Astrocyte (in vitro differentiated cells and primary cell): ENCODE results near the gene MYO3B. TPM values are rescaled to one million over a fixed set of nuclear protein-coding genes. Genes with fewer than 3 reads are reported as not detected.

Source experiments
- DNase-seq: peaks from one replicate; pipeline ENCODE4 v3.0.0-alpha.2; 2010; ENCODE audit warnings: low read depth
- FAIRE-seq: peaks from 2 replicates; lab custom pipeline; 2011; peaks lifted over from hg19 to GRCh38; lab: Jason Lieb, UNC
- H2AFZ ChIP-seq: 2 replicates; pipeline ENCODE4 v1.6.0; 2012; ENCODE audit warnings: low read depth, low read length, inconsistent platforms
- H3K27ac ChIP-seq: 2 replicates; pipeline ENCODE4 v1.5.1; 2011; ENCODE audit warnings: low read depth, low read length, inconsistent platforms
- H3K27me3 ChIP-seq: 2 replicates; pipeline ENCODE4 v1.6.0; 2011; ENCODE audit warnings: low read length, inconsistent platforms; ENCODE audit not compliant: insufficient read depth
- H3K36me3 ChIP-seq: 2 replicates; pipeline ENCODE4 v1.5.1; 2011; ENCODE audit warnings: low read length, inconsistent platforms; ENCODE audit not compliant: insufficient read depth
- H3K4me1 ChIP-seq: 2 replicates; pipeline ENCODE4 v1.5.1; 2011; ENCODE audit warnings: low read length, inconsistent platforms; ENCODE audit not compliant: insufficient read depth
- H3K4me2 ChIP-seq: 2 replicates; pipeline ENCODE4 v1.6.0; 2012; ENCODE audit warnings: low read length, inconsistent platforms
- H3K4me3 ChIP-seq: 2 replicates; pipeline ENCODE4 v1.5.1; 2011; ENCODE audit warnings: low read depth, mild to moderate bottlenecking, low read length, inconsistent platforms; ENCODE audit not compliant: insufficient read depth
- H3K79me2 ChIP-seq: 2 replicates; pipeline ENCODE4 v1.6.0; 2012; ENCODE audit warnings: mild to moderate bottlenecking, low read length, inconsistent platforms; ENCODE audit not compliant: insufficient read depth
- H3K9ac ChIP-seq: 2 replicates; pipeline ENCODE4 v1.6.0; 2012; ENCODE audit warnings: mild to moderate bottlenecking, low read length, inconsistent platforms
- H3K9me3 ChIP-seq: 2 replicates; pipeline ENCODE4 v1.5.1; 2012; ENCODE audit warnings: low read depth, mild to moderate bottlenecking, low read length, inconsistent platforms; ENCODE audit not compliant: insufficient read depth
- H4K20me1 ChIP-seq: 2 replicates; pipeline ENCODE4 v1.6.0; 2012; ENCODE audit warnings: low read length, inconsistent platforms; ENCODE audit not compliant: insufficient read depth
- H3K27ac Mint-ChIP-seq: one replicate; pipeline ENCODE4 v1.8.0; 2021; ENCODE audit warnings: mild to moderate bottlenecking, mixed read lengths; ENCODE audit not compliant: unreplicated experiment
- H3K27me3 Mint-ChIP-seq: one replicate; pipeline ENCODE4 v1.8.0; 2021; ENCODE audit warnings: low read depth, mixed read lengths; ENCODE audit not compliant: unreplicated experiment
- H3K36me3 Mint-ChIP-seq: one replicate; pipeline ENCODE4 v1.8.0; 2021; ENCODE audit warnings: low read depth, mixed read lengths; ENCODE audit not compliant: unreplicated experiment
- H3K4me1 Mint-ChIP-seq: one replicate; pipeline ENCODE4 v1.8.0; 2021; ENCODE audit warnings: low read depth, mixed read lengths; ENCODE audit not compliant: unreplicated experiment
- H3K4me3 Mint-ChIP-seq: one replicate; pipeline ENCODE4 v1.8.0; 2021; ENCODE audit warnings: mild to moderate bottlenecking, moderate library complexity, mixed read lengths; ENCODE audit not compliant: unreplicated experiment
- H3K9me3 Mint-ChIP-seq: one replicate; pipeline ENCODE4 v1.8.0; 2021; ENCODE audit warnings: mild to moderate bottlenecking, mixed read lengths; ENCODE audit not compliant: unreplicated experiment
- EZH2 ChIP-seq: IDR thresholded peaks from 2 replicates; pipeline ENCODE4 v1.6.1; 2012; ENCODE audit warnings: mild to moderate bottlenecking, low read length, inconsistent platforms; ENCODE audit not compliant: insufficient read depth
- total RNA-seq: library from RNA; stranded (reverse); gene quantifications from 2 replicates; pipeline ENCODE4 v1.2.1, GENCODE V29; 2021
- TF ChIP-seq, protein P1 (sequence below): IDR thresholded peaks from 2 replicates; pipeline ENCODE4 v1.5.1; 2011; ENCODE audit warnings: low read depth, mild to moderate bottlenecking, inconsistent platforms, low read length, moderate library complexity; ENCODE audit not compliant: insufficient read depth

The MYO3B gene
- total RNA-seq, 1 donor from 2014 or later = not detected

DNA sequence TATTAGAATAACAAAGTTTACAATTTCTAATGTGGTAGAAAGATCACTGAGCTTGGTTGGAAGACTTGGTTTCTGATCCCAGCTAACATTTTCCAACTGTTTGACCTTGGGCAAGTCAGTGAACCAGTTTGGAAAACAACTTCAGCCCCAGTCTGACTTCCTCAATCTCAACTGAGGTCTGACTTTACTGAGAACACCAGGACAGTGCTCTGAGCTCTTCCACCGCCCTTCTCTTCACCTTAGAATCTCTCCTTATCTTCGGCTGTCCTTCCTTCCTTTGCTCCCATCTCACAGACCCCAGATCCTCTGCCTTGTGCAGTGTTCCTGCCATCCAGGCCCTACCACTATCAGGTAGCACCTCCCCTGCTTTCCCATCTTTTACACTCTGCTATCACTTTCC lies 343.4 kb downstream of the MYO3B start:
- DNase-seq = no peak
- Histone ChIP-seq H3K79me2 (no peaks in the 10 kb centered on the region), H3K4me2 (no peak overlapping the region), H3K9me3 (no peaks in the 10 kb centered on the region), H3K4me1 (peaks cover 12% of the 10 kb centered on the region), H4K20me1 (no peaks in the 10 kb centered on the region), H3K36me3 (no peaks in the 10 kb centered on the region), H3K4me3 (no peak overlapping the region), H3K27ac (no peak overlapping the region), H3K27me3 (peaks cover 6% of the 10 kb centered on the region), H2AFZ (no peak overlapping the region), H3K9ac (no peak overlapping the region)
- Mint-ChIP-seq H3K36me3 (no peaks in the 10 kb centered on the region), H3K27ac (no peak overlapping the region), H3K9me3 (no peaks in the 10 kb centered on the region), H3K4me1 (peaks cover 14% of the 10 kb centered on the region), H3K4me3 (no peak overlapping the region), H3K27me3 (no peaks in the 10 kb centered on the region)
- TF ChIP-seq, protein P1, sequence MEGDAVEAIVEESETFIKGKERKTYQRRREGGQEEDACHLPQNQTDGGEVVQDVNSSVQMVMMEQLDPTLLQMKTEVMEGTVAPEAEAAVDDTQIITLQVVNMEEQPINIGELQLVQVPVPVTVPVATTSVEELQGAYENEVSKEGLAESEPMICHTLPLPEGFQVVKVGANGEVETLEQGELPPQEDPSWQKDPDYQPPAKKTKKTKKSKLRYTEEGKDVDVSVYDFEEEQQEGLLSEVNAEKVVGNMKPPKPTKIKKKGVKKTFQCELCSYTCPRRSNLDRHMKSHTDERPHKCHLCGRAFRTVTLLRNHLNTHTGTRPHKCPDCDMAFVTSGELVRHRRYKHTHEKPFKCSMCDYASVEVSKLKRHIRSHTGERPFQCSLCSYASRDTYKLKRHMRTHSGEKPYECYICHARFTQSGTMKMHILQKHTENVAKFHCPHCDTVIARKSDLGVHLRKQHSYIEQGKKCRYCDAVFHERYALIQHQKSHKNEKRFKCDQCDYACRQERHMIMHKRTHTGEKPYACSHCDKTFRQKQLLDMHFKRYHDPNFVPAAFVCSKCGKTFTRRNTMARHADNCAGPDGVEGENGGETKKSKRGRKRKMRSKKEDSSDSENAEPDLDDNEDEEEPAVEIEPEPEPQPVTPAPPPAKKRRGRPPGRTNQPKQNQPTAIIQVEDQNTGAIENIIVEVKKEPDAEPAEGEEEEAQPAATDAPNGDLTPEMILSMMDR = no peak
- no peak for TF ChIP-seq EZH2
- FAIRE-seq = no peak

DNA sequence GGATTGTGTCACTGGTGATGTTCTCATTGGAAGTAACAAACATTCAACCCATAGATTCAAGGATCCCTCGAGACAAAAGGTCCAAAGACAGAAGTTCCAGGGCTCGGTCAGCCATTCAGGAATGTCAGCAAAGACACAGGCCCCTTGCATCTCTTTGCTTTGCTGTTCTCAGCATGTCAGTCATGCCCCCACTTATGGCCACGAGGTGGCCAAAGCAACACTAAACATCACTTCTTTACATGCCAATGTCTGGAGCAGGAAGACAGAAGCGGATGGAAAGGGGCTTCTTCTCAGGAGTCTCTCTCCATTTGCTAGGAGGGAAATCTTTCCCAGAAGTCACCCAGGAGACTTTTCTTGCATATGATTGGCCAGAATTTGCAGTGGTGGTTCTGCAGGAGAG lies 345.6 kb downstream of the MYO3B start:
- H3K27me3 Mint-ChIP-seq = no peaks in the 10 kb centered on the region
- FAIRE-seq (no peak), DNase-seq (no peak)
- H3K4me1 Mint-ChIP-seq = peaks cover 20% of the 10 kb centered on the region
- H3K9me3 Mint-ChIP-seq = peaks cover 2% of the 10 kb centered on the region
- Histone ChIP-seq H3K36me3 (no peaks in the 10 kb centered on the region), H3K4me2 (no peak overlapping the region), H2AFZ (no peak overlapping the region), H3K4me1 (peaks cover 12% of the 10 kb centered on the region), H3K4me3 (no peak overlapping the region), H3K9ac (no peak overlapping the region), H3K27me3 (peaks cover 6% of the 10 kb centered on the region), H4K20me1 (no peaks in the 10 kb centered on the region), H3K27ac (no peak overlapping the region), H3K9me3 (no peaks in the 10 kb centered on the region), H3K79me2 (no peaks in the 10 kb centered on the region)
- no peak overlapping the region for H3K4me3 Mint-ChIP-seq
- no peaks in the 10 kb centered on the region for H3K36me3 Mint-ChIP-seq
- no peak overlapping the region for H3K27ac Mint-ChIP-seq
- TF ChIP-seq, protein P1 = no peak
- no peak for TF ChIP-seq EZH2

DNA sequence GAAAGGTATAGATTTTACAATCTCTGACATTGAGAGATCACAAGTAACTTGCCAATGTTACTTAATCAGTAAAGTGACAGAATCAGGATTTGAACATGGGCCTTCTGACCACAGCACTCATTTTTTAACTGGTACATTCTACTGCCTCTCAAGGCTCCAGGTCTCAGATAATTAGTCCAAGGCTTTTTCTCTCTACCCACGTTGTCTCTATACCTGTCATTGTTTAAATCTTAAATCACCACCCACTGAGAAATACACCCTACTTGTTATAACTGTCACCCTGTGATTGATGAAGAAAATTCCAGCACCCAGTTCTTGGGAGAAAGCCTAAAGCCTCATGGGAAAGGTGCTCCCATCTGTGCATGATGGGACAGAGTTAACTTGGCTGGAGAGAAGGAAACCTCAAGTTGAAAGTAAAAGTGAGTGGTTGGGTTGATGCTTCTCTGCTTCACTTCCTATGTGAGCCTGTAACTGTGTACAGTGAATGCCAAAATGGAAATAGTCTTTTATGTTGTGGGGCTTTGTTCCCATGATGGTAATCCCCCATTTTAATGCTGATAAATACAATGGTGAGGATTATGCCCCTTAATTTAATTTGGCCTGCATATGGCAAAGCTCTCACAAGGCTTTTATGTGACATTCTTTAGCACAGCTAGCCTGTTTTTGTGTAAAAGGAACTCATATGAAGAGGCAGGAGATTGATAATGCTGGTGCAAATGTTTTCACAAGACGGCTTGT lies 347.1 kb downstream of the MYO3B start:
- peak; percentile 43 for DNase-seq
- peaks cover 20% of the 10 kb centered on the region for H3K4me1 Mint-ChIP-seq
- H3K27ac ChIP-seq = peak overlapping the region; percentile 57

More for the DNA sequence above, 347.1 kb downstream of the MYO3B start:
- H2AFZ ChIP-seq = no peak overlapping the region
- H3K9me3 Mint-ChIP-seq = peaks cover 2% of the 10 kb centered on the region
- peak overlapping the region; percentile 73 for H3K4me2 ChIP-seq
- H3K36me3 ChIP-seq = no peaks in the 10 kb centered on the region
- H3K36me3 Mint-ChIP-seq = no peaks in the 10 kb centered on the region
- H3K9ac ChIP-seq = no peak overlapping the region
- peaks cover 2% of the 10 kb centered on the region for H3K27me3 ChIP-seq
- FAIRE-seq = peak; percentile 5
- no peak overlapping the region for H3K4me3 Mint-ChIP-seq
- H3K4me1 ChIP-seq = peaks cover 12% of the 10 kb centered on the region
- H3K27me3 Mint-ChIP-seq = no peaks in the 10 kb centered on the region
- H3K79me2 ChIP-seq = no peaks in the 10 kb centered on the region
- H3K4me3 ChIP-seq = no peak overlapping the region
- peak overlapping the region; percentile 85 for H3K27ac Mint-ChIP-seq
- H3K9me3 ChIP-seq = no peaks in the 10 kb centered on the region
- no peaks in the 10 kb centered on the region for H4K20me1 ChIP-seq
- TF ChIP-seq, protein P1 = no peak
- TF ChIP-seq EZH2 = no peak
